GM23248 (cell line): ENCODE data around the gene TBCK. TPM values are rescaled to one million over a fixed set of nuclear protein-coding genes. Genes with fewer than 3 reads are reported as not detected.

Experiments
- DNase-seq: peaks from one replicate; pipeline ENCODE4 v3.0.0-alpha.2; 2015
- H2AFZ ChIP-seq: fragments of 200-600 bp; sonication (generic); 2 replicates; pipeline ENCODE4 v1.6.1; 2016; ENCODE audit warnings: antibody characterized with exemption
- H3F3A ChIP-seq: fragments of 200-600 bp; sonication (generic); 2 replicates; pipeline ENCODE4 v1.6.1; 2016; ENCODE audit warnings: mild to moderate bottlenecking, antibody characterized with exemption, mixed run types; ENCODE audit not compliant: insufficient read depth
- H3K27ac ChIP-seq: fragments of 200-600 bp; sonication (generic); 2 replicates; pipeline ENCODE4 v1.5.1; 2016; ENCODE audit warnings: mild to moderate bottlenecking
- H3K27me3 ChIP-seq: fragments of 200-600 bp; sonication (generic); replicated peaks from 2 replicates; pipeline ENCODE4 v1.6.1; 2016; ENCODE audit warnings: mild to moderate bottlenecking; ENCODE audit not compliant: insufficient read depth
- H3K36me3 ChIP-seq: fragments of 200-600 bp; sonication (generic); 2 replicates; pipeline ENCODE4 v1.6.1; 2016; ENCODE audit warnings: low read depth, mild to moderate bottlenecking
- H3K4me1 ChIP-seq: fragments of 200-600 bp; sonication (generic); 2 replicates; pipeline ENCODE4 v1.6.1; 2016; ENCODE audit warnings: mild to moderate bottlenecking; ENCODE audit not compliant: insufficient read depth
- H3K4me2 ChIP-seq: fragments of 200-600 bp; sonication (generic); one replicate; pipeline ENCODE4 v1.6.1; 2016; ENCODE audit warnings: mild to moderate bottlenecking; ENCODE audit not compliant: unreplicated experiment
- H3K4me3 ChIP-seq: fragments of 200-600 bp; sonication (generic); 2 replicates; pipeline ENCODE4 v1.5.1; 2016; ENCODE audit warnings: mild to moderate bottlenecking
- H3K79me2 ChIP-seq: fragments of 200-600 bp; sonication (generic); 2 replicates; pipeline ENCODE4 v1.6.1; 2016; ENCODE audit warnings: mild to moderate bottlenecking; ENCODE audit not compliant: insufficient read depth
- H3K9ac ChIP-seq: fragments of 200-600 bp; sonication (generic); 2 replicates; pipeline ENCODE4 v1.6.1; 2016; ENCODE audit warnings: mild to moderate bottlenecking
- H3K9me2 ChIP-seq: fragments of 200-600 bp; sonication (generic); 2 replicates; pipeline ENCODE4 v1.6.1; 2016; ENCODE audit warnings: mixed run types, mild to moderate bottlenecking, moderate library complexity; ENCODE audit not compliant: insufficient read depth
- H3K9me3 ChIP-seq: fragments of 200-600 bp; sonication (generic); one replicate; pipeline ENCODE4 v1.6.1; 2017; ENCODE audit warnings: low read depth
- H4K20me1 ChIP-seq: fragments of 200-600 bp; sonication (generic); 2 replicates; pipeline ENCODE4 v1.6.0; 2016; ENCODE audit not compliant: insufficient read depth
- EZH2 ChIP-seq: fragments of 200-600 bp; sonication (generic); IDR thresholded peaks from 2 replicates; pipeline ENCODE4 v1.6.1; 2018; ENCODE audit warnings: antibody characterized with exemption, mild to moderate bottlenecking; ENCODE audit not compliant: insufficient read depth, poor library complexity, severe bottlenecking
- EZH2phosphoT487 ChIP-seq: fragments of 200-600 bp; sonication (generic); IDR thresholded peaks from 2 replicates; pipeline ENCODE4 v1.6.1; 2018; ENCODE audit warnings: antibody characterized with exemption, moderate library complexity, mild to moderate bottlenecking, low read depth; ENCODE audit not compliant: insufficient read depth
- WGBS, 2 experiments: methylation state at CpG; one replicate each; pipeline ENCODE4 v1.1.6; 2015 to 2017; ENCODE audit warnings: low lambda C conversion rate in 2 of 2, low coverage in 1 of 2; ENCODE audit errors: missing lambda C conversion rate in 2 of 2; 5-methylcytosine and 5-hydroxymethylcytosine counted together
- in situ Hi-C: fragments of 300-500 bp; cut with MboI; formaldehyde crosslinking; loops from 2 replicates; pipeline ENCODE4 v1.15.0; 2020
- polyA plus RNA-seq: library from polyadenylated mRNA; unstranded; fragments of >200 nt; fragmentation: Nextera tagmentation; extraction: Ambion mirVana; gene quantifications from 2 replicates; pipeline ENCODE4 v1.2.1, GENCODE V29; 2016
- total RNA-seq: library from RNA; depleted of rRNA; stranded (reverse); fragments of >200 nt; shearing (Covaris generic); gene quantifications from 2 replicates; pipeline ENCODE4 v1.2.3, GENCODE V29; 2014

The TBCK gene
- total and polyA plus RNA-seq, 2 experiments from 2014 or later = 35.2 to 45.8 TPM

DNA sequence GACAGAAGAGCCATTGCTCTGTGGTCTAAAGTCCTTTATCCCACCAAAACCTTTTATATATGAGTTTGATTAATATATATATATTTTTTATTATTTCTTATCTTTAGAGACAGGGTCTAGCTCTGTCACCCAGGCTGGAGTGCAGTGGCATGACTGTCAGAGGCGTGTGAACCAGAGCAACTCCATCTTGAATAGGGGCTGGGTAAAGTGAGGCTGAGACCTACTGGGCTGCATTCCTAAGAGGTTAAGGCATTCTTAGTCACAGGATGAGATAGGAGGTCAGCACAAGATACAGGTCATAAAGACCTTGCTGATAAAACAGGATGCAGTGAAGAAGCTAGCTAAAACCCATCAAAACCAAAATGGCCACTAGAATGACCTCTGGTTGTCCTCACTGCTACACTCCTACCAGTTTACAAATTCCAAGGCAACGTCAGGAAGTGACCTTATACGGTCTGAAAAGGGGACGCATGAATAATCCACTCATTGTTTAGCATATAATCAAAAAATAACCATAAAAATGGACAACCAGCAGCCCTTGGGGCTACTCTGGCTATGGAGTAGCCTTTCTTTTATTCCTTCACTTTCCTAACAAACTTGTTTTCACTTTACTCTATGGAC, 10.5 kb downstream of the TBCK start:
- WGBS, 2 experiments = 94 to 96% methylated on average over 4 of the region's 4 CpGs
- DNase-seq = no peak
- H3F3A ChIP-seq = peaks cover 7% of the 10 kb centered on the region
- peaks cover 48% of the 10 kb centered on the region for H3K79me2 ChIP-seq
- no peak overlapping the region for H3K4me2 ChIP-seq
- no peak overlapping the region for H3K27ac ChIP-seq
- no peaks in the 10 kb centered on the region for H3K27me3 ChIP-seq
- H3K9ac ChIP-seq = no peak overlapping the region
- in situ Hi-C loops = no loop called here
- no peaks in the 10 kb centered on the region for H3K9me2 ChIP-seq
- H2AFZ ChIP-seq = no peak overlapping the region
- H3K36me3 ChIP-seq = peaks cover 17% of the 10 kb centered on the region
- TF ChIP-seq EZH2phosphoT487 (no peak), EZH2 (no peak)
- no peak overlapping the region for H3K4me3 ChIP-seq
- peaks cover 22% of the 10 kb centered on the region for H3K4me1 ChIP-seq
- no peaks in the 10 kb centered on the region for H4K20me1 ChIP-seq
- no peaks in the 10 kb centered on the region for H3K9me3 ChIP-seq

DNA sequence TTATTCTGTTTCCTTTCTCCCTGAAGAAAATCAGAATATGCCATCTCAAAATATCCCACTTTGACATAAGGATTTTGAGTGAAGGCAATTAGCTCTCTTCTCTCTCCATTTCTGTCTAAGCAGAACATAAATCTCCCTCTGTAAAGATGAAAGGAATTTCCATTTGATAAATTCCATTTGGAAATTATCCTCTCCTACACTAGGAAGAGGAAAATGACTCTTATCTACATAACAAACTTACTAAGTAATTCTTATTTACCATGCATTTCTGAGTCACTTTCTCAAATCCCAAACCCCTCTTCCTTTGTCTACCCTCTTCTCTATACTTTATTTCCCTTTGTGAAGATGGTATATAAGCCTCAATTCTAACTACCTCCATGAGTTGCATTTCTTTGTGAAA, 11.4 kb downstream of the TBCK start:
- H3F3A ChIP-seq = peaks cover 7% of the 10 kb centered on the region
- H3K4me1 ChIP-seq = peaks cover 18% of the 10 kb centered on the region
- H3K4me3 ChIP-seq = no peak overlapping the region
- no peak overlapping the region for H3K9ac ChIP-seq
- peaks cover 40% of the 10 kb centered on the region for H3K79me2 ChIP-seq
- H3K4me2 ChIP-seq = no peak overlapping the region
- TF ChIP-seq EZH2 = no peak
- TF ChIP-seq EZH2phosphoT487 = no peak
- no peak for DNase-seq
- no peaks in the 10 kb centered on the region for H3K27me3 ChIP-seq
- H3K36me3 ChIP-seq = peaks cover 19% of the 10 kb centered on the region
- H3K9me2 ChIP-seq = no peaks in the 10 kb centered on the region
- no peak overlapping the region for H2AFZ ChIP-seq
- in situ Hi-C loops = no loop called here
- no peaks in the 10 kb centered on the region for H4K20me1 ChIP-seq
- no peak overlapping the region for H3K27ac ChIP-seq
- no peaks in the 10 kb centered on the region for H3K9me3 ChIP-seq

DNA sequence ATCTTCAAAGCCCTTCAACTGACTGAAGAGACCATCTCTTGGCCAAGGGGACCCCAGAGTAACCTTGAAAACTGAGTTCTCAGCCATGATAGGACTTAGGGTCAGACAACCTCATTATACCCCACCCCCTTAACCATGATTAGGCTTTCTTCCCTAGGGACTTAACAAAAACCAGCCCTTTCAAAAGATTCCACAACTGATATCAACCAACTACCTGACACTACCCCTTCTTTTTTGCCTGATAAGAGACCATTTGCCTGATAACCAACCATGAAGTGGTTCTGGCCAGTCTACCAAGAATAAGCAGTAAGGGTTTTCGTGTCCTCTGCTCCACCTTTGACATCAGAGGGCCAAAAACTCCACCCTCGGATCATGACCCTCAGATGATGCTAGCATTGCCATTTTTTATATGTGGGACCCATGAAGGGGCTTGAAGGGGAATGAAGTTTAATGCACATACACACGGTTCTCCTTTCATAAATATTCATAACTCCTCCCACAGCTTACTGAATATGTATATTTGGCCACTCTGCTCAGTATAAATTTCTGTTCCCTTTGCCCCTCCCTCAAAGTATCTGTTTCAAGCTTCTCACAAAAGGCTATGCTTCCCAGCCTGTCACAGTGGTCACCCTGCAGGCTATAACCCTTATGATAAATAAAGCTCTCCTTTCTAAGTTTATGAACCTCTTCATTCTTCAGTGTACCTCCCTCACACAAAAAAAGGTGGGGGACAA, 12.3 kb downstream of the TBCK start:
- H3K36me3 ChIP-seq = peaks cover 19% of the 10 kb centered on the region
- H3K27ac ChIP-seq = no peak overlapping the region
- no peak overlapping the region for H3K4me3 ChIP-seq
- no peak overlapping the region for H3K9ac ChIP-seq
- H3K9me3 ChIP-seq = no peaks in the 10 kb centered on the region
- H3F3A ChIP-seq = peaks cover 7% of the 10 kb centered on the region
- in situ Hi-C loops = no loop called here
- H3K79me2 ChIP-seq = peaks cover 39% of the 10 kb centered on the region
- no peaks in the 10 kb centered on the region for H3K27me3 ChIP-seq
- no peak for DNase-seq
- no peak overlapping the region for H3K4me2 ChIP-seq
- H4K20me1 ChIP-seq = no peaks in the 10 kb centered on the region
- no peak for TF ChIP-seq EZH2phosphoT487
- no peak for TF ChIP-seq EZH2
- no peak overlapping the region for H2AFZ ChIP-seq
- H3K4me1 ChIP-seq = peaks cover 18% of the 10 kb centered on the region
- 88 to 93% methylated on average over 3 of the region's 3 CpGs for WGBS, 2 experiments
- no peaks in the 10 kb centered on the region for H3K9me2 ChIP-seq

DNA sequence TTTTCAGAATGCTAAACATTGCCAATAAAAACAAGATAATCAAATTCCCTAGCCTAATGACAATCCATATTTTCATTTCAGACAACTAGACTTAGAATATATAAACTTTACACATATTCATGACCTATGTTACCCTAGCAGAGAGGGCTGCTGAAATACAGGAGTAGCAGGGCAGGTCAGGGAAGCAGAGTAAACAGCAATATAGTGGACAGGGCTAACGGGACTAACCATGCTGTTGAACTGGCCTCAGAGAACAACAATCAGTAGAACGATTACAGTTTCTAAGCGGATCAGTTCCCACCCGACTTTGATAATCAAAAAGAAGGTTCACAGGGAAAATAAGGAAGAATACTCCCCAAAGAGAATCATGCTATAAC, 14.0 kb downstream of the TBCK start:
- whole genome bisulfite sequencing, 2 experiments = 97 to 100% methylated on average over 4 of the region's 4 CpGs
- Histone ChIP-seq H3K27ac (peak overlapping the region; percentile 32), H3F3A (peaks cover 7% of the 10 kb centered on the region), H3K4me2 (peak overlapping the region; percentile 45), H3K27me3 (no peaks in the 10 kb centered on the region), H3K4me3 (no peak overlapping the region), H4K20me1 (no peaks in the 10 kb centered on the region), H3K4me1 (peaks cover 18% of the 10 kb centered on the region), H3K79me2 (peaks cover 24% of the 10 kb centered on the region), H2AFZ (no peak overlapping the region), H3K9me2 (no peaks in the 10 kb centered on the region), H3K36me3 (peaks cover 7% of the 10 kb centered on the region; the same call in 1 of the 2 replicates), H3K9me3 (no peaks in the 10 kb centered on the region), H3K9ac (no peak overlapping the region)
- DNase-seq = no peak
- TF ChIP-seq EZH2phosphoT487 (no peak), EZH2 (no peak)
- in situ Hi-C loops = no loop called here
